Body of pancreas (tissue), 4 donors: ENCODE data around the gene MLN. TPM values are rescaled to one million over a fixed set of nuclear protein-coding genes. Genes with fewer than 3 reads are reported as not detected.

Source experiments
- ATAC-seq: fragments of 150-250 bp; one replicate; pipeline ENCODE4 v1.9.1; 2016
- DNase-seq, 4 donors: peaks; one replicate each; pipeline ENCODE4 v3.0.0-alpha.2; 2019
- H3K27ac ChIP-seq, 4 donors: fragments of 200-600 bp; sonication (generic); 1 replicate in 3 of 4; 2 replicates in 1 of 4; pipeline versions ENCODE4 v1.5.1 to v1.6.1; 2016 to 2019; ENCODE audit warnings: mild to moderate bottlenecking in 1 of 4, mixed read lengths in 1 of 4, moderate library complexity in 1 of 4
- H3K27me3 ChIP-seq, 2 donors: fragments of 200-600 bp; sonication (generic); one replicate each; pipeline ENCODE4 v1.6.0; 2016; ENCODE audit warnings: mild to moderate bottlenecking in 1 of 2
- H3K36me3 ChIP-seq, 2 donors: fragments of 200-600 bp; sonication (generic); replicated peaks in 1 of 2; 2 replicates each; pipeline ENCODE4 v1.5.1; 2016; ENCODE audit warnings: low read depth in 2 of 2; ENCODE audit not compliant: insufficient read depth in 1 of 2
- H3K4me1 ChIP-seq: fragments of 200-600 bp; sonication (generic); one replicate; pipeline ENCODE4 v1.6.0; 2016
- H3K4me3 ChIP-seq, 2 donors: fragments of 200-600 bp; sonication (generic); 1 replicate in 1 of 2; 2 replicates in 1 of 2; pipeline ENCODE4 v1.5.1; 2016 to 2019
- H3K9me3 ChIP-seq, 3 donors: fragments of 200-600 bp; sonication (generic); 1 replicate in 2 of 3; 2 replicates in 1 of 3; pipeline ENCODE4 v1.5.1; 2016
- POLR2A ChIP-seq, 3 donors: fragments of 450-650 bp; IDR thresholded peaks; one replicate each; pipeline ENCODE4 v1.6.1; 2016; ENCODE audit warnings: antibody characterized with exemption in 3 of 3, mild to moderate bottlenecking in 2 of 3
- WGBS, 2 donors: methylation state at CpG; one replicate each; pipeline ENCODE4 v1.1.5; 2017; 5-methylcytosine and 5-hydroxymethylcytosine counted together
- intact Hi-C: fragments of 100-400 bp; cut with DNase I; formaldehyde crosslinking; loops from one replicate; pipeline ENCODE4 v1.15.1; 2023
- total RNA-seq, 2 donors: library from RNA; depleted of rRNA; stranded (reverse); fragments of >200 nt; gene quantifications; one replicate each; pipeline ENCODE4 v1.1.0, GENCODE V29; 2016
- TF ChIP-seq, protein P1 (sequence below), 7 experiments: fragments of 450-650 bp in 4 of 7; fragments of 200-600 bp in 3 of 7; sonication (generic) in 3 of 7; IDR thresholded peaks; one replicate each; pipeline ENCODE4 v1.5.1; 2016 to 2019; ENCODE audit warnings: antibody characterized with exemption in 7 of 7

The MLN gene
- total RNA-seq, 2 donors from 2014 or later, result not detected

DNA sequence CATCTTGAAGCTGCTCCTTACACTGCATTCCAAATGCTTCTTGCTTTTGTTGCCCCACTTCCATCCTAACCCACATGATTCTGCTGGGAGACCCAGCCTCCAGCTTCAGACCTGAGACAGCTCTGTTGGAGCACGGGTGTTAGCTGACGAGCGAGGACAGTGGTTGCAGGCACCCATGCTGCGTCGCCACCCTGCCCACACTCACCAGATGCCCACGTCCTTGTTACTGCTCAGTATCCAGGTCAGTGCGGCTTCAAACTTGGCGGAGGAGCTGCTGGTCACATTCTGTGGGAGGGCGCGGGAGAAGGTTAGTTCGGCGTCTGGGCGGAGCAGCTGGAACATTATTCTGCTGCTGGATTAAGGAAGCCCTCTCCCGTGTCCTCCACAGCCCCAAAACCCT lies 23.9 kb downstream of the MLN start:
- Histone ChIP-seq H3K4me3 (no peak overlapping the region), H3K4me1 (peaks cover 2% of the 10 kb centered on the region), H3K27me3 (no peaks in the 10 kb centered on the region), H3K36me3 (peaks cover 26 to 74% of the 10 kb centered on the region in 2 donors), H3K9me3 (no peaks in the 10 kb centered on the region), H3K27ac (no peak overlapping the region)
- TF ChIP-seq, protein P1, sequence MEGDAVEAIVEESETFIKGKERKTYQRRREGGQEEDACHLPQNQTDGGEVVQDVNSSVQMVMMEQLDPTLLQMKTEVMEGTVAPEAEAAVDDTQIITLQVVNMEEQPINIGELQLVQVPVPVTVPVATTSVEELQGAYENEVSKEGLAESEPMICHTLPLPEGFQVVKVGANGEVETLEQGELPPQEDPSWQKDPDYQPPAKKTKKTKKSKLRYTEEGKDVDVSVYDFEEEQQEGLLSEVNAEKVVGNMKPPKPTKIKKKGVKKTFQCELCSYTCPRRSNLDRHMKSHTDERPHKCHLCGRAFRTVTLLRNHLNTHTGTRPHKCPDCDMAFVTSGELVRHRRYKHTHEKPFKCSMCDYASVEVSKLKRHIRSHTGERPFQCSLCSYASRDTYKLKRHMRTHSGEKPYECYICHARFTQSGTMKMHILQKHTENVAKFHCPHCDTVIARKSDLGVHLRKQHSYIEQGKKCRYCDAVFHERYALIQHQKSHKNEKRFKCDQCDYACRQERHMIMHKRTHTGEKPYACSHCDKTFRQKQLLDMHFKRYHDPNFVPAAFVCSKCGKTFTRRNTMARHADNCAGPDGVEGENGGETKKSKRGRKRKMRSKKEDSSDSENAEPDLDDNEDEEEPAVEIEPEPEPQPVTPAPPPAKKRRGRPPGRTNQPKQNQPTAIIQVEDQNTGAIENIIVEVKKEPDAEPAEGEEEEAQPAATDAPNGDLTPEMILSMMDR (IDR thresholded peaks at IDR 0.05), result no peak
- TF ChIP-seq POLR2A (IDR thresholded peaks at IDR 0.05), result no peak
- intact Hi-C loops, result no loop called here
- WGBS, 2 donors, result 89 to 92% methylated on average over 13 to 14 of the region's 14 CpGs
- ATAC-seq (no peak), DNase-seq (no peak)

DNA sequence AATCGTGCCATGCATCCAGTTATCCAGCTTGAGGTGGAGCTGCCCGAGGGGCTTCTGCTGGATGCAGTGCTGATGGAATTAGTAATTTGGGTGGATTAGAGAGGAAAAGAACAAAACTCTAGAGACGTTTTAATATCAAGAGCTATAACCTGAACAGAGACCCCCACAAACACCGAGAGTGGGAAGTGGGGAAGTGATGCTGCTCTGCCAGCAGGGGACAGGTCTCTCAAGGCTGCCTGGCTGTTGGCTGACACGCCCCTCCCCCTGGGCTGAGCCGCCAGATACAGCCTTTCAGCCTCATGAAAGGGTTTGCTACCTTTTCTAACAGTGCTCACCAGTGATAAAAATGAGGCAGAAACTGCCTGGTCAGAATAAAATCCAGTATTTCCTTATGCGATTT lies 24.5 kb downstream of the MLN start:
- intact Hi-C loops, result no loop called here
- DNase-seq, result no peak
- WGBS, 2 donors, result 85 to 94% methylated on average over 7 of the region's 7 CpGs
- H3K36me3 ChIP-seq, result peaks cover 26 to 73% of the 10 kb centered on the region in 2 donors
- ATAC-seq, result no peak
- no peak overlapping the region for H3K27ac ChIP-seq
- no peak overlapping the region for H3K4me3 ChIP-seq
- no peaks in the 10 kb centered on the region for H3K27me3 ChIP-seq
- no peaks in the 10 kb centered on the region for H3K9me3 ChIP-seq
- TF ChIP-seq, protein P1 (IDR thresholded peaks at IDR 0.05), result no peak
- TF ChIP-seq POLR2A (IDR thresholded peaks at IDR 0.05), result no peak
- no peaks in the 10 kb centered on the region for H3K4me1 ChIP-seq

DNA sequence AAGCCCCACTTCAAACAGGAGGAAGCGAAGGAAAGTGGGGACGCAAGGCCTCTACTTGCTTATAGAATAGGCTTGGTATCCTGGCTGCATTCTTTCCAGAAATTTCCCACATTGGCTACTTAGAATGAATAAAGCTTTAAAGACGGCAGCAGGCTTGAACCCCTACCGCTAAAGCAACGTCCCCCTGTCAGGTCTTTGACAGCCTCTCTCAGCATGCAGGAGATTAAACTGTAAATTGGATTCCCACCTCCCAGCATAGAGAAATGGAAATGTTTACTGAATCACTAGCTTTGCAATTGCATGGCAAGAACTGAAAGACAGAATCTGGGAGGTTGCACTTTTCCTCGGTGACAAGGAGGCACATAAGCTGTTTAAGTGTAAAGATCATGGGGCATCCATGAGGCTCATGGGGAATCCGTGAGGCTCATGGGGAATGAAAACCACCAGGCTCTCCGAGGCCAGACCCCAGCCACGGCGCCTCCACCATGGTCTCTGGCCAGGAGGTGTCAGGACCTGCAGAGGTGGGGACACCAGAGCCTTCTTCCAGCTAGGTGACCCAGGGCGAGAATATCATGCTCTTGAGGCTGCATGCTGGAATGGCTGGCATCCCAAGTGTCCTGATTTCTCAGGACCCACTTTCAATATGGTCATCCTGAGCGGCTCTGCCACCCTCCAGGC lies 25.2 kb downstream of the MLN start:
- no peak for TF ChIP-seq POLR2A (IDR thresholded peaks at IDR 0.05)
- TF ChIP-seq, protein P1 (IDR thresholded peaks at IDR 0.05), result no peak
- WGBS, 2 donors, result 87 to 92% methylated on average over 9 to 12 of the region's 12 CpGs
- H3K27me3 ChIP-seq, result no peaks in the 10 kb centered on the region
- no peaks in the 10 kb centered on the region for H3K4me1 ChIP-seq
- no peak overlapping the region for H3K4me3 ChIP-seq
- ATAC-seq, result no peak
- intact Hi-C loops, result no loop called here
- no peaks in the 10 kb centered on the region for H3K9me3 ChIP-seq
- no peak overlapping the region for H3K27ac ChIP-seq
- H3K36me3 ChIP-seq, result peaks cover 21 to 70% of the 10 kb centered on the region in 2 donors
- DNase-seq, result no peak

DNA sequence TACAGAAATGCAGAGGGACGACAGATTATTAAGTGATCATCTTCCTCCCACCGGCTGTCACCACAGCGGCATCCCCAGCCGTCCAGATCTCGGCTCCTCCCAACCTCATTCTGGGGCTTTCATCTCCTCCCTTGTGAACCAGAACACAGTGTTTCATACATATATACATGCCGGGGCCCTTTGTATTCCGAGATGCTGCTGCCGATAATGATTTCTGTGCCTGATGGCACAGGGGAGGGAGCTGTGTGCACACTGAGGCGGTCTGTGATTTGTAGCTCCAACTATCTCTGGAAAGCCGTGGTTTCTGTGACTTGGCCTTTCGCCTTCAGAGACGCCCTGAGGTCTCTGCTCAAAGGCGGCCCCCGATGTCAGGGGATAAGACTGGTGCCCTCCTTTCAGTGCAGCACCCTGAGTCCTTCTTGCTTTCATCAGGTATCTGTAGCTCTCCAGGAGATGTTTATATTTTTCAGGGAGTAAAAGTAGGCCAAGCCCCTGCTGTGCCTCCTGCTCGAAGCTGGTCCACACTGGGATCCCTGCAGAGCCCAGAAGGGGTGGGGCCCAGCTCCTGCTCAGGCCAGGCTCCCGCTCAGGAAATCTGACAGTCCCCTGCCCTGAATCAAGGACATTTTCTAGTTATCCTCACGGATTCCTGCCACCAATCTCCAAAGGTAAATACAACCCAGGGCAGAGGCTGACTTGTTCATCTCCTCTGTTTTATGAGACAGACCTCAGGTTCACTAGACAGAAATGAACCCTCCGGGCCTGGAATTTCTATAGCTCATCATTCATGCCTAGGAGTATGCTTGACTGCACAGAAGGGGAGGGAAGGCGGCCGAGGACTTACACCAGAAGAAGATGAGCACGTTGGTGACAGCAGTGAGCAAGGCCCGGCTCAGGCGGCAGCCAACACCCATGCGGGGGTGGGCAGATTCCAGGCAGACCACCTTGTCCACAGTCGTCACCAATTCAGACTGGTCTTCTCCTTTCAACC lies 26.1 kb downstream of the MLN start:
- H3K36me3 ChIP-seq, result peaks cover 17 to 68% of the 10 kb centered on the region in 2 donors
- no peak for DNase-seq
- H3K4me1 ChIP-seq, result no peaks in the 10 kb centered on the region
- H3K4me3 ChIP-seq, result no peak overlapping the region
- H3K9me3 ChIP-seq, result no peaks in the 10 kb centered on the region
- ATAC-seq, result no peak
- no peak overlapping the region for H3K27ac ChIP-seq
- no peak for TF ChIP-seq POLR2A (IDR thresholded peaks at IDR 0.05)
- TF ChIP-seq, protein P1 (IDR thresholded peaks at IDR 0.05), result no peak
- intact Hi-C loops, result no loop called here
- 83 to 89% methylated on average over 25 of the region's 25 CpGs for WGBS, 2 donors
- H3K27me3 ChIP-seq, result no peaks in the 10 kb centered on the region
